NCI-H1694 treated with DMSO at 0.1 percent for 48 hours (cell line): ENCODE measurements around the gene PLXDC1.
A peak's percentile ranks its signal among the peaks of the same experiment; 100 is the strongest.

ENCODE experiments used
- DNase-seq: peaks from one replicate; lab custom pipeline; 2025; lab: John Stamatoyannopoulos, UW

Gene PLXDC1

DNA sequence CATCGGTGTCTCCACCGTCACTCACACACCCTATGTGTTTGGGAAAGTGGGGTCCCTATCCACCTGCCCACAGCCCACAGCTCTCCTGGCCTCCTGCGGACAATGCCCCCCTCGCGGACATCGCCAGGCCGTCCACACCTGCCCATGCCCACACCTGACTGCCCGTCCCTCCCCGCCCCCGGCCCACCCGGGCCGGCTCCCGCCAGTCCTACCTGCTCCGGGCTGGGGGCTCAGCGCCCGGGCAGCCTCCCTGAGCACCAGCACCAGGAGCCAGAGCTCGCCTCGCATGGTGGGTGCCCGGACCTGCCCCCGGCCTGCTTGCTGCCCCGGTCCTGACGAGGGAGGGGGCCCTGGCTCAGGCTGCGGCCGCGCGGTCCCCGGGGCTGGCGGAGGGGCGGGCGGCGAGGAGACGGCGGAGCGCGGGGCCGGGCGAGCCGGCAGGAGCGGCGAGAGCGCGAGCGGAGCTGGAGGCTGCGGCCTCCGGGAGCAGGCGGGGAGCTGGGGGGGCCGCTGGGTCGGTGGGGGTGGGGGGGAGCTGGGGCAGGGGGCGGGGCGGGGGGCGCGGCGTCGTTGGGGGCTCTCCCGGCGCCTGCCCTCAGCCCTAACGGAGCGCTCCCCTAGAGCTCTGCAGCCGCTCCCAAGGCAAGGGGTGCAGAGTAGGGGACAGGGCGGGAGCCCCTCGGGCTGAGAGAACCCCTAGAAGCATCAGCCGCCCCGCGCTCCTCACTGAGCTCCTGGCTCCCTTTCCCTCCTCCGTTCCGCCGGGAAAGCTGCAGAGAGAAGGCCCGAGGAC is at the start of gene PLXDC1:
Gene PLXDC1, minus strand, starts transcription at position 488 of the 793 bp plus-strand sequence. Its CDS starts 200 bp downstream, at position 288.
- DNase-seq, result no peak

DNA sequence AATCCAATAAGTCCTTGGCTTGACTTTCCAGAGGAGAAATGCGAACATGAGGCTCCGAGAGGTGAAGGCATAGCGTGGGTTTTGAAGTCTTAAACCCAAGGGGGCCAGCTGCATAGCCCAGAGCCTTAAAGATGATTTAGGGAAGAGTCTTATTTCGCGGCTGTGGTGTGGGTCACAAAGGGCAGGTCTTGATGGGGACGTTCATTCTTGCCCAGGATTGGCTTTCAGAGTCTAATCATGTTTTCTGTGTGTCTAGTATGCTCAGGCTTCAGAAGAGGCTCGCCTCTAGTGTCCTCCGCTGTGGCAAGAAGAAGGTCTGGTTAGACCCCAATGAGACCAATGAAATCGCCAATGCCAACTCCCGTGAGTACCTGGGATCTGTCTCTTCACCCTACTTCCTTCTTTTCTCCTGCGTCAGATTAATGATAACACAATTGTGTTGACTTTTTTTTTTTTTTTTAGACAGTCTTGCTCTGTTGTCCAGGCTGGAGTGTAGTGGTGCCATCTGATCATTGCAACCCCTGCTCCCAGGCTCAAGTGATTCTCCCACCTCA is 49.6 kb upstream of the PLXDC1 start:
- DNase-seq, result no peak

DNA sequence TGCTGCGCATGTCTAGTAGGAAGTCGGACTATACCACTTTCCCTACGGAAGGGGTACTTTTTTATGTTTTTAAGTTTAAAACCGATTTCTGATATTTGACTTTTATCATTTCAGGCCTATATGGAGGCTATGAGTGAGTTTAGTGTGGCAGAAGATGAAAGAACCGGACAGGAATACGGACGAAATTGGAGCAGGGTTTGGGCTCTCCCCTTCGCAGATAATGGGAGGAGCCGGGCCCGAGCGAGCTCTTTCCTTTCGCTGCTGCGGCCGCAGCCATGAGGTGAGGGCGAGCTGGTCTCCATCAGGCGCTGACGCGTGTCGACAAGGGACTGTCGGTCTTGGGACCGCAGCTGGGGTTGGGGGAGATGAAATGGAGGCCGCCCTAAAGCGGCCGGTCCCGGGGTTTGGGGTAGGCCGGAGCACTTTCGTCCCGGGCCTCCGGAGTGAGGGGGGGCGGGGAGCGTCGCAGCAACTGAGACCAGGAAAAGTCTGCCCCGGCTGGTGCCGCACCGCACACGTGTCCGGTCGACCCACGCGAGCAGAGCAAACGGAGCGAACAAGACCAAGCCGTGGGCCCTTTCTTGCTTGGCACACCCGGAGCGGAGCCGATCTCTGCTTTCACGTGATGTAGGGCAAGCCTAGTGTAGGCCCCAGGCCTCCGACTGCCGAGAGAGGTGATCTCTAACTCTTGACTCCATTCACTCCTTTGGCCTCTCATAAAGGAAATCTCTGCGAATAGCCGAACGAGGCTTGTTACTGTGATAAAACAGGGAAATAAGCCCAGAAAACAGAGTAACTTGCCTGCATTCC is 48.8 kb upstream of the PLXDC1 start, which contains the start of gene RPL19:
Gene RPL19, plus strand, starts transcription at position 214 of the 810 bp plus-strand sequence. Its CDS starts 62 bp downstream, at position 276.
- no peak for DNase-seq

DNA sequence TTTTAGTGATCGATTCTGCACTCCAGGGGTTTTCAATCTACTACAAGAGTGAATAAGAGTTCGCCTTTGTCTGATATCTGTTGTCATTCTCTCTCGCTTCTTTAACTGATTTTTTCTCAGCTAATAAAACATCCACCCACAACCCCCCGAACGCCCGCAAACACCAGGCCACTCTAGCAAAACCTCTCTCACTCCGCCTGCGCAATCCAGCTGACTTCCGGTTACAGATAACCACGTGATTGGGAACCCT is 48.3 kb upstream of the PLXDC1 start:
- peak; percentile 96 for DNase-seq

DNA sequence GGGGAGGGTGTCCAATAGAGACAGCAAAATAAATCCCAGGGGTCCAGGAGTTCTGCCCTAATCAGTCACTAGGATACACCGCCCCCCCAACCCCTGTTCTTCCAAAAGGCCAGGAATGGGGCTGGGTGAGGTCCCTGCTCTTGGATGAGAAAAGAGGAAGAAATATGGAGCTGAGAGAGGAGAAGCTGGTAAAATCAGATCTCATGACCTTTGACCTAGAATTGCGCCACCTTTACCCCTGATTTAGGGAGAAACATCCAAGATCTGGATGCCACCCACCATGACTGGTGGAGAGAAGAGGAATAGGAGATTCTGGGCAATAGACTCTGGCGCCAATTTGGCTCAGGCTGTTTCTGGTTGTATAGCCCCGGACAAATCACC is 46.7 kb upstream of the PLXDC1 start:
- no peak for DNase-seq

DNA sequence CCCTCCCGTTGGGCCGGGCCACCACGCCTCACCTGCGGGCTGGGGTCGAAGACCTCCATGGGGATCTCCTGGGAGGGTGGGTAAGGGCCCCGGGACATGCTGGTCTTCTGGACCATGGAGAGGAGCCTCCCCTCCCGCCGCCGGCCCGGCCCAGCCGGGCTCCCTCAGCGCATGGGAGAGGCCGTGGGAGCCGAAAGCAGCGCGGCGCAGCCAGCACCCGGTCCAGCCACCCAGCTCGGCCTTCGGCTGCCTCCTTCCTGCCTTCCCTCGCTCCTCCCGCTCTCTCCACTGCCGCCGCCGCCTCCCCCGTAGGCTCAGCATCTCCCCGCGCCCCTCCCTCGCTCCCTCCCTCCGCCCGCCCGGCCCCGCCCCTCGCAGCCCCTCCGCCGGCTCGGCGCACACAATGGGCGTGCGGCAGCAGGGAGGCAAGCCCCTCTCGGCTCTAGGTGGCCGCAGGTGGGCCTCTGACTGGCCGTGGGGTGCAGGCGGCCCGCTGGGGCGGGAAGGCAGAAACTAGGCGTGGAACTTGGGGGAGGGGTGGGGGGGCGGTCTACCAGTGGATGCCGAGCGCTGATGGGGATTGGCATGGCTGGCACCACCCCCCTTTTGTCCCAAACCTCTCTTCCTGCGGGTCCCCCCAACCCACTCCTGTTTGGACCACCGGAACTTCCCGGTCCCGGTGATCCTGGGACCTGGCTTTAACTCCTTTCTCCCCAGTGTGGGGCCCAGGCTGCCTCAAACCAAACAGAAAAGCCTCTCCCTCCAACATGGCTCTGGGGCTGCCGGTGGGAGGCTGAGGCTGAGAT is 46.1 kb upstream of the PLXDC1 start, which contains the start of gene CACNB1:
Gene CACNB1, minus strand, starts transcription at position 290 of the 806 bp plus-strand sequence. Its CDS starts 174 bp downstream, at position 116.
- DNase-seq, result peak; percentile 61

DNA sequence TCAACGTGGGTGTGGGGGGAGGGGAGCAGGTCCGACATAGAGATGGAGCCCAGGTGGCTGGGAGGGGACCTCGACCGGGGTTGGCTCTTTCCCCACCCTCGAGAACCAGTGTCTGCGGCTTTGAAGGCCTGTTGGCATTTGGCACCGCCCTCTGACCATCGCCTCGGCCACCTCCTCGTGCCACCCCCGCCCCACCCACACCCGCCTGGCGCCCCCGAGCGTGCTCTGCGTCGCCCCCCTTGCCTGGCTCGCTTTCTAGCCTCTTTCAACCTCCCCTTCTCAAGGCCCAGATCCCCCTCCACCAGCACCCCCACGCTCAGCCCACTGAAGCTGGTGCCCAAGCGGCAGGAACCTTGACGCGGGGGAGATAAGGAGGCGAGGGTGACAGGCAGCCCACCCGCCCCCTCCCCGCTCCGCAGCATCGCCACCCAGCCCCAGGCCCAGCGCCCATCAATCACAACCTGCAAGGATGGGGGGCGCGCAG is 45.4 kb upstream of the PLXDC1 start:
- DNase-seq, result no peak

DNA sequence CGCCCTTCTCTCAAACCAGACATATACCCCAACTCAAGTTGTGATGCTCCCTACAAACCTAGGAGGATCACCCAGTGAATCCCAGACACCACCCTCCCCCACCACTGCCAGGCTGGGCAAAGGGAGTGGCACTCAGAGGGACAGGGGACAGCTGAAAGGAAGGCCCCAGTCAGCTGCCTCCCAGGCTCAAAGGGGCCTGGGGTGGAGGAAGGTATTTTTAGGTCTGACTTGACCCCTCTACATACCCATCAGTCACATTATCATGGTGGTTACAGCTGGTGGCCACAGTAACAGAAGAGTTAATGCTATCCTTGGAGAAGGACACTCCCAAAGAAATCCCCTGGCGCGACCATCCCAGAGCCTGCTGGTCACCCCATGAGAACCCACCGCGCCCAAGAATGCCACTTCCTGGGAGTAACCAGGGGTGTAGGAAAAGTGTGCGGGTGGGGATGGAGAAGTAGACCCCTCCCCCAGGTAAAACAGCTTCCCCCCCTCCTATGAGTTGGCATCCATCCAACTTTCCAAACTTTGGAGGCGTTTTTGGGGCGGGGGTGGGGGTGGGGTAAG is 44.9 kb upstream of the PLXDC1 start:
- no peak for DNase-seq

DNA sequence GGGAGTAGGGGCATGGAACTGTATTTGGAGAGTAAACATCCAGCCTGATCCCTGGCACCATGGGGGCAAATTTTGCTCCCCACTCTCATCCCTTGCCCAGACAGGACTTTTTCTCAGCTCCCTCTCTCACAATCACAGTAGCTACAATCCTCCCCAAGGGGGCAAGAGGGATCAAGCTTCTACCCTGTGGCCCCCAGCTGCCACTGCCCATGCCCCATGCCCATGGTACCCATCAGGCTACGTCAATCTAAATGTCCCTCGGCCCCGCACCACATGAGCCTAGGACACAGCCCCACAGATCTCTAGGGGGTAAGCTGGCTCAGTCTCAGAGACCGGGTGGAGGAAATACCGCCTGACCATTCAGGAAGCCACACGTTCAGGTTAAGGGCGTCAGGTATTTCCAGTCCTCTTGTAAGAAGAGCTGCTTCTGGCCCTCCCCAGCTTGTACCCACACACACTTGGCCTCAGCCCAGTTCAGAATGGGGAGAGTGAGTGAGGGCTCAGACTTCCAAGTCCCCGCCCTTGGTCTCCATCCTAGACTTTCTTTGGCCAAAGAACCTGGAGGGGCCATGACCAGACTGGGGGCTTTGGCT is 44.2 kb upstream of the PLXDC1 start:
- no peak for DNase-seq

DNA sequence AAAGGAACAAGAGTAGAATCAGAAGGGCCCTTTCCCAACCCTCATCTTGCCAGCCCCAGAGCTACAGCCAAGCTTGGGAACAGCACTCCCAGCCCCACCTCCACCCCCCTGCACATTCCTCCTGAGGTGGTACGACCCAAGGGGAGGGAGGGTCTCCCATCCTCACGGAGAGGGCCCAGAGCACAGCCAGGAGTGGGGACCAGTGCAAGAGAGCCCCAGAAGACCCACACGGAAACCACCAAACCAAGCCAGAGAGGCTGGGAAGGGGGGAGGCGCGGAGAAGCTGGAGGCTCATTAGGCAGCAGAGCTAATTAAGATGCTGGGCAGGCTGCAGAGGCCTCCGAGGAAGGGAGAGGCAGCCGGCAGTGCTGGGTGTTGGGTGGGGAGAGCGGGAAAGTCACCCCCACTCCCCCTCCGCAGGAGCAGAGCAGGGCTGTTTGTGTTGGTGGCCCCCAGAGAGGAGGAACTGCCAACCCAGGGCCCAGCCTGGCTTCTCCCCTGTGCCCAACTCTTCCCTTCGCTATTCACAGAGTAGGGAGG is 43.6 kb upstream of the PLXDC1 start:
- no peak for DNase-seq

DNA sequence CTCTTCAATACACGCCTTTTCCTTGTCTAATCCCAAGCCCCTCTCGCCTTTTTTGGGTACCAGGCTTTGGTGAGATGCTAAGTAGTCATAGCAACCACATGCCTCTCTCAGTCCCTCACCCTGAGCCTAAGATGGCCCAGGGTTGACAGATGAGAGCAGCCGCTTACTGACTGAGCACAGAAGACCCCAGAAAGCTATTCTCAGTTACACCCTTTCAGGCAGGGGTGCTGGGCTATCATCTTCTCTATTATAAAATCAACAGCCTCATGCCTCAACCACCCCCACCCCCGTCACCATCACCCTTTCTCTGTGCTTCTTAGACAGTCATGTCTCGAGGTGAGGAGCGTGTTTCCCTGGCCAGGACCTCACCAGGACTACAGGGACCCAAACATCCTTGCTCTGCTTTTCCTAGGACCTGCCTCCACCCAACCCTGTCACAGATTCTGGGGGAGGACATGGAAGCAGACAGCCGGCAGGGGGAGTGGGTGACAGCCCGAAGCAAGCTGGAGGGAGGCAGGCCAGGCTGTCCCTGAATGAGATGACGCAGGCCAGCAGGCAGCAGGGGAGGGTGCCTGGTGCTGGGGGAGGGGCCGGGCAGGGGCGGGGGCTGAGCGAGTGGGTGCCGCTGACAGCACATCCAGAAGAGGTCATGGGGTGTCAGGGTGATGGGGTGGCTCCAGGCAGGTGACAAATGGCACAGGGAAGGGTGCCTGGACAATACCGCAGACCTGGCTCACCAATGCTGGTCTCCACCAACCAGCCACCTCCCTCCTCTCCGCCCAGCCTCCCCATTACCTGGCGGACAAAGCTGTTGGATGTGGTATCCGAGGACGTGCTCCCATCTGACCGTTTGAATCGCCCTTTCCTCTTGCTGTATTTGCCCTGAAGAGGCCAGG is 42.9 kb upstream of the PLXDC1 start:
- peak; percentile 80 for DNase-seq

DNA sequence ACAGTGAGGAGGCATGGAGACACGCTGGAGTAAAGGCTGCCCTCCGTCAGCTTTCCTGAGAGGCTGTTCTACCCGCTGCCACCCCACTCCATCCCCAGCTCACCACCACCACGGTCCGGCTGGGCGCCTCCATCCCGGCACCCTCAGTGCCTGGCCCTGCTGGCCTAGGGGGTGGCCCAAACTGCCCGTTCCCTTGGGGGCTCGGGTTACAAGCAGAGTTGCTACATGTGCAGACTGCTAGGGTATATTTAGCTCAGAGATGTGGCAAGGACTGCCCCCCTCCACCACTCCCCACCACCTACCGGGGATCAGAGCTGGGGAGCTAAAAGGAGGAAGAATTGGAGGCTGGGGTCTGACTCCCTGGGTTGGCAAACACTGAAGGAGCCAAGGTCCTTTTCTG is 41.9 kb upstream of the PLXDC1 start:
- no peak for DNase-seq

DNA sequence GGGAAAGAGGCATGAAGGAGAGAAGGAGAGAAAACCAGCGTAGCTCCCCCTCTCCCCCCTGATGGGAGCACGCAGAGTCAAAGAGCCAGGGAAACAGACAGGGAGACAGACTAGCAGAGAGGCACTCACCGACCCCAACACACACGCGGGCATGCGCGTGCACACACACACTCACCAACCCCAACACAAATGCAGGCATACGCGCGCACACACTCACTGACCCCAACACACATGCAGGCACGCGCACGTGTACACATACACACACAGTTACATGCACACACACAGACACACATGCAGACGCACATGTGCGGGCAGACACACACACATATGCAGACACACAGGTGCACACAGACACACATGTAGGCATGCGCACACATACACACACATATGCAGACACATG is 41.5 kb upstream of the PLXDC1 start:
- DNase-seq, result no peak

DNA sequence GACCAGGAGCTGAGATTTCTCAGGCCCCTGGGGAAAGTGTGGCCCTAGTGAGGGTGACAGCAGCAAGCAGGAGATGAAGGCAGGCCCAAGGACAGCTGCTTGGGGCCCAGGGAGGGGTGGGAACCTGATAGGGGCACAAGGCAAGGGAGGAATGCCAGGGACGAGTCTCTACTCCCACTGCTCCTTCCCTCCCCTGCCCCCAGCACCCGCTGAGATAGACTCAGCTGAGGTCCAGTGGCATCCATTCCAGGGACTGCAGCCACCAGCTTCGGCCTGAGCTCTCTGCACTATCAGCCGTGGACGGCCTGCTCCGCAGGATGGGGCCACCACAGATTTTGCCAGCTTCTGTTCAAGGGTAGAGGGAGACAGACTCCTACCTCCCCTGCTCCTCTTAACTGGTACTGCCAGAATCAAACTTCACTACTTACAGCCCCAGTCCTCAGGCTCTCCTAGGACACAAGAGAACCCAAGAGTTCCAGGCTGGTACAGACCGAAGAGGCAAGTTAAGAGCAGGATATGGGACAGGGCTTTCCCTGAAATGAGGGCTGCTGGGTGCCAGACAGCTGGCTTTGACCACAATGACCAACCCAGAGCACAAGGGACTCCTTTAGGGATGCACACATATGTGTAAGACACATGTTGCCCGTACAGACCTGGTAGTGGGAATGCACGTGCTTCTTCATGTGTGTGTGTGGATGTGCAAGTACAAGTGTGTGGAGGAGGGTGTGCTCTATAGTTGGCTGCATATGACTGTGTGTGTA is 40.5 kb upstream of the PLXDC1 start:
- DNase-seq, result no peak

DNA sequence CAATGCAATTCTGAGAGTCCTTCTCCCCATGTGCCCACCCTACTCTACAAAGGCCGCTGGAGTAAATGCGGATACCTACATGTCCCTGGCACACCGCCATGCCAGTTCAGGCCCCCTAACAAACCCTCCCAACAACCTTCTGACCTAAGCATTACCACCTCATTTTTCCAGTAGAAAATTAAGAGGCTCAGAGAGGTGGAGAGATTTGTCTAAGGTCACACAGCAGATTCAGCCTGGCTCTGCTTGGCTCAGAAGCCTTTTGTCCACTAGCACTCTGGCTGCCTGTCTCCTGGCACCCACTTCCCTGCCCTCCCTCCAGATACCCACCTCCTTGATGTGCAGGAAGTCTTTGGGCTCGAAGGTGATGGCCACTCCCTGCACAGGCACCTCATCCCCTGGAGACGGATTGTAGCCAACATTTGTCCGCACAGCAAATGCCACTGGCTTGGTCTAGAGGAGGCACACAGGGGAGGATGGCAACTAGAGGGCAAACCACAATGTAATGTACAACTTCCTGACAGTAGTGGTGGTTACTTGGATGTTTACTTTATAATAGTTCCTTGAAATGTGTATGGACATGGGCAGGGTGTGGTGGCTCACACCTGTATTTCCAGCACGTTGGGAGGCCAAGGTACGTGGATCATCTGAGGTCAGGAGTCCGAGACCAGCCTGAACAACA is 35.9 kb upstream of the PLXDC1 start:
- no peak for DNase-seq

DNA sequence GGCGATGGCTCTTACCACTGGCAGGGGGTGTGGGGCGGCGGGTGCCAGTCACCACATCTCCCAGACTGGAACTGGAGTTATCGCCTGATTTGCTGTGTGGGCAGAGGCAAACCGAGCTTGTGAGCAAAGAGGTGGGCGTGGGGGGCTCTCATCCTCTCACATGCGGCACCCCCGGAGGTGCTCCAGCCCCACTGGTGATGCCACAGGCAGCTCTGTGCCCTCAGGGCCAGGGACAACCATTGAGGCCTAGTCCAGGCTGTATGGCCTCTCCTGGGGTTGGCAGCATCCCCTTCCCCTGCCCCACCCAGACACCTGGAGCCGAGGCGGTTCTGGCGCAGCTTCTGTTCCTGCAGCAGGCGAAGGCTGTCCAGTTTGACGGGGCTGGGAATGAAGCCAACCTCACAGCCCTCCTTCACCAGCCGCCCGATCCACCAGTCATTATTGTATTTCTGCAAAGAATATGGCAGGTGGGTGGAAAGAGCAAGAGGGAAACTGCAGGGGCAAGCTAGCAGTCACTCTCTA is 35.1 kb upstream of the PLXDC1 start:
- peak; percentile 24 for DNase-seq

DNA sequence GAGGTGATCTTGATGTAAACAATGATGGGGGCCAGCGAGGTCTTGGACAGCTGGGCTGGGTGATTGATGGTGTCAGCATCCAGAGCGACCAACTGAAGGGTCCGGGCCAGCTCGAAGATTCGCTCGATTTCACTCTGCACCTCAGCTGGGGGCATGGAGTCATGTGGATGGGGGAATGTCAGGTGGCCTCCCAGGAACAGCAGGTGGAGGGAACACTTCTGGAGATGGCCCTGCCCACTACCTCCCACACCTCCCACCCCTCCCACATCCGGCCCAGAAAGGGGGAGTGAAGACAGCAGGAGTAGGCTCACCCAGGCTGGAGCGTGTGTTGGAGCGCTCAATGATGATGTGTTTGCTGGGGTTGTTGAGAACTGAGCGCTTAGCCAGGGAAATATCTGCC is 32.3 kb upstream of the PLXDC1 start:
- DNase-seq, result no peak

DNA sequence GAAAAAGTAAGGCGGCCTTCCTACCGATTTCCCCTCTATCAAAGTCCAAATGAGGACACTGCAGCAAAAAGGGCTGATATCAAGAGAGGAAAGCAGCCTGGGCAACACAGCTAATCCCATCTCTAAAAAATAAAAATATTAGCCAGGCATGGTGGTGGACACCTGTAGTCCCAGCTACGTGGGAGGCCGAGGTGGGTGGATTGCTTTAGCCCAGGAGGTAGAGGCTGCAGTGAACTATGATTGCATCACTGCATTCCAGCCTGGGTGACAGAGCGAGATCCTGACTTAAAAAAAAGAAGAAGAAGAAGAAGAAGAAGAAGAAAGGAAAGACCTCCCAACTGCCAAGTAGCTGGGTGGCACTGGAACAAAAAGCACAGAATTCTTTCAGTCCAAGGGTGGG is 31.6 kb upstream of the PLXDC1 start:
- DNase-seq, result no peak
